ENCODE measurements around the gene MTPN.

DNA sequence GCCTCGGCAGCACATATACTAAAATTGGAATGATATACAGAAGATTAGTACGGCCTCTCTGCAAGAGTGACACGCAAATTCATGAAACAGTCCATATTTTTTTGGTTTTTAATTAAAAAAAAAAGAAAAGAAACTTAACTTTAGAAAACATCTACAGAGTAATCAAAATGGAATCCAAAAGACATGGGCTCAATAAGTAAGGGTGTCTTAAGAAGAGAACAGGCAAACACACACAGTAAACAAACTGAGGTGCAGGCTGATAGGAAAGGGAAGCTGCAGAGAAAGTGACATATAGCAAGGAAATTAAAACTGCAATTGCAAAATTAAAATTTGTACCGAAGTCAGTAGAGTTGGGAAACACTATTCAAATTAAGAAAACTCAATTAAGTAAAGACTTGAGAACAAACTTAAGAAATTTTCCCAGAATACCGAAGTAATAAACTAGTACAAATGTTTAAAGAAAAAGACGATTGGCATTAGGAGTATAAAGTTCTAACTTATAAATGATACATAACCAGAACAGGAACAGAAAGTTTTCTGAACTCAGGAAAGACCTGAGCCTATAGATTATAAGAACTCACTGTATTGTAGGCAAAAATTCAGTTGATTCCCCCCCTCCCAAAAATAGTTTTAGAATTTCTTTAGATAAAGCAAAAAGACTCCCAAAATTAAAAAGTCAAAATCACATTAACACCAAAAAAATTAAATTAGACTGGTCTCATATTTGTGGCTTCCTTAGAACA is 16.3 kb downstream of the MTPN start:
- TF ChIP-seq, protein P1, sequence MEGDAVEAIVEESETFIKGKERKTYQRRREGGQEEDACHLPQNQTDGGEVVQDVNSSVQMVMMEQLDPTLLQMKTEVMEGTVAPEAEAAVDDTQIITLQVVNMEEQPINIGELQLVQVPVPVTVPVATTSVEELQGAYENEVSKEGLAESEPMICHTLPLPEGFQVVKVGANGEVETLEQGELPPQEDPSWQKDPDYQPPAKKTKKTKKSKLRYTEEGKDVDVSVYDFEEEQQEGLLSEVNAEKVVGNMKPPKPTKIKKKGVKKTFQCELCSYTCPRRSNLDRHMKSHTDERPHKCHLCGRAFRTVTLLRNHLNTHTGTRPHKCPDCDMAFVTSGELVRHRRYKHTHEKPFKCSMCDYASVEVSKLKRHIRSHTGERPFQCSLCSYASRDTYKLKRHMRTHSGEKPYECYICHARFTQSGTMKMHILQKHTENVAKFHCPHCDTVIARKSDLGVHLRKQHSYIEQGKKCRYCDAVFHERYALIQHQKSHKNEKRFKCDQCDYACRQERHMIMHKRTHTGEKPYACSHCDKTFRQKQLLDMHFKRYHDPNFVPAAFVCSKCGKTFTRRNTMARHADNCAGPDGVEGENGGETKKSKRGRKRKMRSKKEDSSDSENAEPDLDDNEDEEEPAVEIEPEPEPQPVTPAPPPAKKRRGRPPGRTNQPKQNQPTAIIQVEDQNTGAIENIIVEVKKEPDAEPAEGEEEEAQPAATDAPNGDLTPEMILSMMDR (IDR thresholded peaks at IDR 0.05) = no peak
- no peak for TF ChIP-seq POLR2A (IDR thresholded peaks at IDR 0.05)

All from Peyer's patch (tissue), 4 donors.